VCaP (cell line): ENCODE measurements around the gene PAXIP1.

Source experiments
- H3K27ac ChIP-seq: fragments of 450-650 bp; 2 replicates; pipeline ENCODE4 v1.5.1; 2017
- CTCF ChIP-seq: fragments of 450-650 bp; conservative IDR thresholded peaks from 2 replicates; pipeline ENCODE4 v1.5.1; 2017; ENCODE audit warnings: mild to moderate bottlenecking, moderate library complexity

Gene PAXIP1

GRCh38 chr7:155021699-155022145 lies 18.8 kb upstream of the PAXIP1 start:
- H3K27ac ChIP-seq, result no peak overlapping the region
- TF ChIP-seq CTCF, result no peak

- TF ChIP-seq CTCF, result no peak
- H3K27ac ChIP-seq, result no peak overlapping the region
Observed at GRCh38 chr7:155020996-155021395, 18.1 kb upstream of the PAXIP1 start.

- no peak overlapping the region for H3K27ac ChIP-seq
- TF ChIP-seq CTCF, result no peak
Observed at GRCh38 chr7:155017834-155018233, 14.9 kb upstream of the PAXIP1 start.

GRCh38 chr7:155011086-155011485 lies 8.2 kb upstream of the PAXIP1 start:
- no peak overlapping the region for H3K27ac ChIP-seq
- no peak for TF ChIP-seq CTCF

GRCh38 chr7:155009570-155010157 lies 6.7 kb upstream of the PAXIP1 start:
- peak; percentile 48 for TF ChIP-seq CTCF
- H3K27ac ChIP-seq, result no peak overlapping the region

- no peak overlapping the region for H3K27ac ChIP-seq
- TF ChIP-seq CTCF, result peak; percentile 69
Observed at GRCh38 chr7:155007947-155008346, 5.0 kb upstream of the PAXIP1 start.

GRCh38 chr7:155003376-155004214 lies 671 bp upstream of the PAXIP1 start:
- H3K27ac ChIP-seq, result peak overlapping the region; percentile 99
- TF ChIP-seq CTCF, result no peak
